A673 (cell line): ENCODE results near the gene CPNE8. TPM values are rescaled to one million over a fixed set of nuclear protein-coding genes. Genes with fewer than 3 reads are reported as not detected.

Experiments
- BruUV-seq: library from RNA; stranded (reverse); fragments of 400-500 nt; replicated peaks from 2 replicates; lab custom pipeline; 2021; lab: Mats Ljungman, UMichigan
- CTCF ChIA-PET: fragments of 300-600 bp; sonication (Branson Sonifier 250); formaldehyde crosslinking; loops from one replicate; lab custom pipeline; 2022; ENCODE audit warnings: antibody characterized with exemption; lab: Charles Lee
- POLR2A ChIA-PET: fragments of 300-600 bp; sonication (Branson Sonifier 250); formaldehyde crosslinking; loops from one replicate; lab custom pipeline; 2022; ENCODE audit warnings: antibody characterized with exemption; ENCODE audit not compliant: low non-redundant PET; lab: Charles Lee
- DNase-seq: peaks from one replicate; pipeline ENCODE4 v3.0.0-alpha.2; 2015; ENCODE audit warnings: low spot score
- H3K27ac ChIP-seq: fragments of 200-600 bp; sonication (generic); 2 replicates; pipeline ENCODE4 v1.5.1; 2016; ENCODE audit warnings: mixed run types, low read depth, mild to moderate bottlenecking, mixed read lengths, antibody characterized with exemption, low read length; ENCODE audit not compliant: poor library complexity, severe bottlenecking
- H3K27me3 ChIP-seq: fragments of 200-600 bp; sonication (generic); replicated peaks from 2 replicates; pipeline ENCODE4 v1.6.1; 2017; ENCODE audit warnings: mixed run types, low read depth, mild to moderate bottlenecking, mixed read lengths, antibody characterized with exemption, low read length; ENCODE audit not compliant: insufficient read depth, poor library complexity
- H3K36me3 ChIP-seq: fragments of 200-600 bp; sonication (generic); 2 replicates; pipeline ENCODE4 v1.6.1; 2016; ENCODE audit warnings: mixed run types, mild to moderate bottlenecking, mixed read lengths, antibody characterized with exemption, low read length; ENCODE audit not compliant: insufficient read depth, poor library complexity, severe bottlenecking
- H3K4me1 ChIP-seq: fragments of 200-600 bp; sonication (generic); 2 replicates; pipeline ENCODE4 v1.6.1; 2017; ENCODE audit warnings: mixed run types, mild to moderate bottlenecking, mixed read lengths, antibody characterized with exemption, low read length; ENCODE audit not compliant: insufficient read depth, poor library complexity, severe bottlenecking
- H3K4me3 ChIP-seq: fragments of 200-600 bp; sonication (generic); 2 replicates; pipeline ENCODE4 v1.5.1; 2016; ENCODE audit warnings: low read depth, mixed run types, mild to moderate bottlenecking, mixed read lengths, low read length; ENCODE audit not compliant: poor library complexity, severe bottlenecking
- H3K9me3 ChIP-seq: fragments of 200-600 bp; sonication (generic); 2 replicates; pipeline ENCODE4 v1.6.1; 2016; ENCODE audit warnings: mixed run types, low read depth, mild to moderate bottlenecking, mixed read lengths, antibody characterized with exemption, low read length; ENCODE audit not compliant: poor library complexity, severe bottlenecking
- EZH2 ChIP-seq: fragments of 200-600 bp; sonication (generic); IDR thresholded peaks from 2 replicates; pipeline ENCODE4 v1.6.1; 2017; ENCODE audit warnings: borderline replicate concordance, low read depth, mild to moderate bottlenecking, mixed read lengths, antibody characterized with exemption, low read length; ENCODE audit not compliant: poor library complexity, severe bottlenecking
- intact Hi-C: fragments of 100-400 bp; cut with micrococcal nuclease; formaldehyde crosslinking; loops from one replicate; pipeline ENCODE4 v1.10.0; 2022; ENCODE audit not compliant: unreplicated experiment
- total RNA-seq: library from RNA; stranded (reverse); gene quantifications from 2 replicates; pipeline ENCODE4 v1.2.3, GENCODE V29; 2021
- TF ChIP-seq, protein P1 (sequence below): fragments of 300-800, 200-600 bp; sonication (generic); conservative IDR thresholded peaks from 2 replicates; pipeline ENCODE4 v1.5.1; 2017; ENCODE audit warnings: low read depth, mild to moderate bottlenecking, antibody characterized with exemption, low read length, moderate library complexity, mixed read lengths

CPNE8 gene
- total RNA-seq, 1 experiment from 2014 or later = 1.3 TPM

DNA sequence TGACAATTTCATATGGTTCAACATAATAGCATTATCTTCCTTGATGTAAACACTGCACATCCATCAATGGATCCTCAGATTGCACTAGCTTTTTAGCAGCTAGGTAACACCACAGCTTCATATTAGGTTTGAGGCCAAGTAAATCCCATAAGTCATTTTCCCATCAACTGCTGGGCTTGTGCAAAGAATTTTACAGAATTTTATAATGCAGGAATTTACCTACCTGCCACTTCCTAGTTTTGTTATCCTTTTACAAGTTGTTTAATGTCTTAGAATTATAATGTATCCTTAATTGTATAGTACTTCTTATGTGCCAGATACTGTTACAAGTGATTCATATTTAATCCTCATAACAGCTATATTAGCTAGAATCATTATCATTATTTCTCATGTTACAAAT, 36.4 kb downstream of the CPNE8 start:
- Histone ChIP-seq H3K4me3 (no peak overlapping the region), H3K27me3 (no peaks in the 10 kb centered on the region), H3K4me1 (peaks cover 4% of the 10 kb centered on the region), H3K27ac (no peak overlapping the region), H3K36me3 (no peaks in the 10 kb centered on the region), H3K9me3 (no peaks in the 10 kb centered on the region)
- intact Hi-C loops = no loop called here
- no TSS peak for BruUV-seq
- TF ChIP-seq, protein P1, sequence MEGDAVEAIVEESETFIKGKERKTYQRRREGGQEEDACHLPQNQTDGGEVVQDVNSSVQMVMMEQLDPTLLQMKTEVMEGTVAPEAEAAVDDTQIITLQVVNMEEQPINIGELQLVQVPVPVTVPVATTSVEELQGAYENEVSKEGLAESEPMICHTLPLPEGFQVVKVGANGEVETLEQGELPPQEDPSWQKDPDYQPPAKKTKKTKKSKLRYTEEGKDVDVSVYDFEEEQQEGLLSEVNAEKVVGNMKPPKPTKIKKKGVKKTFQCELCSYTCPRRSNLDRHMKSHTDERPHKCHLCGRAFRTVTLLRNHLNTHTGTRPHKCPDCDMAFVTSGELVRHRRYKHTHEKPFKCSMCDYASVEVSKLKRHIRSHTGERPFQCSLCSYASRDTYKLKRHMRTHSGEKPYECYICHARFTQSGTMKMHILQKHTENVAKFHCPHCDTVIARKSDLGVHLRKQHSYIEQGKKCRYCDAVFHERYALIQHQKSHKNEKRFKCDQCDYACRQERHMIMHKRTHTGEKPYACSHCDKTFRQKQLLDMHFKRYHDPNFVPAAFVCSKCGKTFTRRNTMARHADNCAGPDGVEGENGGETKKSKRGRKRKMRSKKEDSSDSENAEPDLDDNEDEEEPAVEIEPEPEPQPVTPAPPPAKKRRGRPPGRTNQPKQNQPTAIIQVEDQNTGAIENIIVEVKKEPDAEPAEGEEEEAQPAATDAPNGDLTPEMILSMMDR = no peak
- no peak for TF ChIP-seq EZH2
- ChIA-PET CTCF (no interaction called here), POLR2A (no interaction called here)
- no peak for DNase-seq

DNA sequence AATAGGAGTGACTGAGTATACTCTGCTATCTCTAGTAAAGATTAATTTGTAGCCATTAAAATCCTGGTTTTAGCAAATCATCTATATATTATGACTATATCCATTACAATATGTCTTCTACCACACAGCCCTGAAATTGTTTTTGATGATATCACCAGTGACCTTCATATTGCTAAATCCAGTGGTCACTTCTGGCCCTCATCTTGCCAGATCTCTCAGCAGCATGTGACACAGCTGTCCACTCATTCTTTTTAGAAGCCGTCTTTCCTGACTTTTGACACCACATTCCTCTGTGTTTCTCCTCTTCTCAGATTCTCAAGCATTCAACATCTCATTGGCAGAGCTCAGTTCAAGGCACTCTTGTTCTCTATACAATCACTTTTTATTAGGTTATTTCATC, 54.9 kb downstream of the CPNE8 start:
- intact Hi-C loops = no loop called here
- no peak overlapping the region for H3K4me3 ChIP-seq
- ChIA-PET CTCF (no interaction called here), POLR2A (no interaction called here)
- no peaks in the 10 kb centered on the region for H3K27me3 ChIP-seq
- H3K9me3 ChIP-seq = no peaks in the 10 kb centered on the region
- TF ChIP-seq, protein P1 = no peak
- TF ChIP-seq EZH2 = no peak
- H3K36me3 ChIP-seq = no peaks in the 10 kb centered on the region
- no peaks in the 10 kb centered on the region for H3K4me1 ChIP-seq
- no peak overlapping the region for H3K27ac ChIP-seq
- no TSS peak for BruUV-seq
- no peak for DNase-seq

DNA sequence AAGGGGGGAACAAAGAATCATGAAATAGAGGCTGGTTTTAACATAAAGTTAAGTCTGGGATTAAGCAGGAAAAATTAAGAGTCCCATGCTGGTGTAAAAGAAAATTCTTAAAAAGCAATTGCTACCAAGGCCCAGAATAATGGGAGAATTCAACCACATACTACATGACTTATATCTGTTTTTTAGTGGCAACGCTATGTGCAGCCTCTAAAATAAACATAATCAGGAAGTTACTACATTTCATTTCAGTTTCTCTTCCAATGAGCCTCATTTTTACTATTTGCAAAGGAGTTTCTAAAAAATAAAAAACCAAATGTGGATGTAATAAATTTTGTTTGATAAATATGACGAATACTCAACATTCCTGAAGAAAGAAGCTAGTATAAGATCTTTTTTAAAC, 58.1 kb downstream of the CPNE8 start:
- Histone ChIP-seq H3K4me3 (no peak overlapping the region), H3K27ac (no peak overlapping the region), H3K9me3 (no peaks in the 10 kb centered on the region), H3K36me3 (no peaks in the 10 kb centered on the region), H3K27me3 (no peaks in the 10 kb centered on the region), H3K4me1 (no peaks in the 10 kb centered on the region)
- intact Hi-C loops = no loop called here
- ChIA-PET CTCF (no interaction called here), POLR2A (no interaction called here)
- no peak for DNase-seq
- TF ChIP-seq EZH2 = no peak
- TF ChIP-seq, protein P1 = no peak
- no TSS peak for BruUV-seq
